Erythroblast (primary cell): ENCODE measurements around the gene TNRC6A.

Source experiments
- GATA1 ChIP-seq: IDR thresholded peaks from 2 replicates; pipeline ENCODE4 v1.6.1; 2011; ENCODE audit warnings: low read depth, mild to moderate bottlenecking, control low read depth, low read length, moderate library complexity
- POLR2A ChIP-seq: IDR thresholded peaks from 2 replicates; pipeline ENCODE4 v1.6.1; 2011; ENCODE audit warnings: mild to moderate bottlenecking, low read length

DNA sequence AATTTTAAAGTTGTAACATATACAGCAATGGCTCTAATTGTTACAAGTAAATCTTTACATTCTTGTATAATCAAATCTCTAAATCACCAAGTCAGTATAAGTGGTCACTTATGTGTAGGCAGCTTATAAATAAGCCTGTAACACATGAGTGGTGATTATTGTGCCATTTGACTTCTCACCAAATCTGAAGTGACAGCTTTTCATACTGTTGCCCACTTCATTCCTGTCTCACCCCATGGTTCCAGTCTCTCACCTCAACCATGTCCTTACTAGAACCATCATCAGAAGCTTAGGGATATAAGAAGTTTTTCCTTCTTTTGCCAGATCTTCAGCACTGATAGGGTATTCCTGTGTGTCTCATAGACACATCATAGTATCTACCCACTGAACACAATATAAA is 23.5 kb downstream of the TNRC6A start:
- TF ChIP-seq POLR2A (no peak), GATA1 (no peak)
